Measurements from ENCODE around the gene ETV6. TPM values are rescaled to one million over a fixed set of nuclear protein-coding genes. Genes with fewer than 3 reads are reported as not detected.

ETV6 gene
- total RNA-seq, 1 experiment from 2014 or later: 19.3 TPM

- CTCF ChIA-PET: no interaction called here
- no peak overlapping the region for H3K4me3 Mint-ChIP-seq (ENCODE audit: unreplicated experiment)
- H3K36me3 Mint-ChIP-seq (ENCODE audit: insufficient read depth, unreplicated experiment): no peaks in the 10 kb centered on the region
- no peak for DNase-seq (ENCODE audit: unreplicated experiment)
- peaks cover 6% of the 10 kb centered on the region for H3K4me1 Mint-ChIP-seq (ENCODE audit: insufficient read depth, unreplicated experiment)
- no peaks in the 10 kb centered on the region for H3K27me3 Mint-ChIP-seq (ENCODE audit: insufficient read depth, unreplicated experiment)
- H3K9me3 Mint-ChIP-seq (ENCODE audit: unreplicated experiment): no peaks in the 10 kb centered on the region
- H3K27ac Mint-ChIP-seq (ENCODE audit: low read depth, unreplicated experiment): peak overlapping the region; percentile 51
- no TSS peak for BruUV-seq (replicated peaks)
- POLR2A ChIA-PET: interaction anchor here (0.7 to 2.6 kb wide), 2 partner anchors 15 to 127 kb away, joined by 3 to 11 read pairs; partner anchors contain the start of gene ETV6
- no peak for TF ChIP-seq CTCF (IDR thresholded peaks at IDR 0.05; ENCODE audit: unreplicated experiment)
- intact Hi-C loops (cut with micrococcal nuclease): no loop called here
These were observed 15.5 kb upstream of the ETV6 start for GRCh38 chr12:11633968-11634367.

GRCh38 chr12:11635341-11635740 lies 14.1 kb upstream of the ETV6 start:
- DNase-seq (ENCODE audit: unreplicated experiment): peak; percentile 81
- Mint-ChIP-seq H3K36me3 (ENCODE audit: insufficient read depth, unreplicated experiment) (no peaks in the 10 kb centered on the region), H3K4me1 (ENCODE audit: insufficient read depth, unreplicated experiment) (peaks cover 6% of the 10 kb centered on the region), H3K27me3 (ENCODE audit: insufficient read depth, unreplicated experiment) (no peaks in the 10 kb centered on the region), H3K4me3 (ENCODE audit: unreplicated experiment) (no peak overlapping the region), H3K27ac (ENCODE audit: low read depth, unreplicated experiment) (no peak overlapping the region), H3K9me3 (ENCODE audit: unreplicated experiment) (no peaks in the 10 kb centered on the region)
- intact Hi-C loops (cut with micrococcal nuclease): no loop called here
- no peak for TF ChIP-seq CTCF (IDR thresholded peaks at IDR 0.05; ENCODE audit: unreplicated experiment)
- BruUV-seq (replicated peaks): no TSS peak
- ChIA-PET CTCF (interaction anchor here (1.3 to 1.7 kb wide), 3 partner anchors 10 to 397 kb away, joined by 3 to 6 read pairs (median 4); no protein-coding TSS in a partner anchor), POLR2A (interaction anchor here (0.6 to 2.6 kb wide), 7 partner anchors 10 to 918 kb away, joined by 3 to 11 read pairs (median 4); partner anchors contain the start of gene ETV6)

GRCh38 chr12:11638315-11638916 lies 11.1 kb upstream of the ETV6 start:
- Mint-ChIP-seq H3K4me1 (ENCODE audit: insufficient read depth, unreplicated experiment) (peaks cover 6% of the 10 kb centered on the region), H3K4me3 (ENCODE audit: unreplicated experiment) (no peak overlapping the region), H3K27ac (ENCODE audit: low read depth, unreplicated experiment) (no peak overlapping the region), H3K36me3 (ENCODE audit: insufficient read depth, unreplicated experiment) (no peaks in the 10 kb centered on the region), H3K9me3 (ENCODE audit: unreplicated experiment) (no peaks in the 10 kb centered on the region), H3K27me3 (ENCODE audit: insufficient read depth, unreplicated experiment) (no peaks in the 10 kb centered on the region)
- intact Hi-C loops (cut with micrococcal nuclease): no loop called here
- TF ChIP-seq CTCF (IDR thresholded peaks at IDR 0.05; ENCODE audit: unreplicated experiment): no peak
- CTCF ChIA-PET: interaction anchor here (0.6 to 1.7 kb wide), 3 partner anchors 57 to 394 kb away, joined by 3 to 5 read pairs (median 3); no protein-coding TSS in a partner anchor
- no peak for DNase-seq (ENCODE audit: unreplicated experiment)
- POLR2A ChIA-PET: no interaction called here
- BruUV-seq (replicated peaks): no TSS peak

- no peaks in the 10 kb centered on the region for H3K9me3 Mint-ChIP-seq (ENCODE audit: unreplicated experiment)
- H3K27me3 Mint-ChIP-seq (ENCODE audit: insufficient read depth, unreplicated experiment): no peaks in the 10 kb centered on the region
- H3K36me3 Mint-ChIP-seq (ENCODE audit: insufficient read depth, unreplicated experiment): no peaks in the 10 kb centered on the region
- no peak for TF ChIP-seq CTCF (IDR thresholded peaks at IDR 0.05; ENCODE audit: unreplicated experiment)
- no TSS peak for BruUV-seq (replicated peaks)
- peaks cover 6% of the 10 kb centered on the region for H3K4me1 Mint-ChIP-seq (ENCODE audit: insufficient read depth, unreplicated experiment)
- DNase-seq (ENCODE audit: unreplicated experiment): no peak
- H3K27ac Mint-ChIP-seq (ENCODE audit: low read depth, unreplicated experiment): no peak overlapping the region
- CTCF ChIA-PET: interaction anchor here (0.7 kb wide), 1 partner anchor 279 kb away, joined by 3 read pairs; no protein-coding TSS in a partner anchor
- H3K4me3 Mint-ChIP-seq (ENCODE audit: unreplicated experiment): no peak overlapping the region
- POLR2A ChIA-PET: no interaction called here
- intact Hi-C loops (cut with micrococcal nuclease): no loop called here
These were observed 10.0 kb upstream of the ETV6 start for GRCh38 chr12:11639454-11639853.

Data from MCF 10A (cell line).